Gastrocnemius medialis (tissue), 4 donors: ENCODE results near the gene BMPER.

Experiments used
- CTCF ChIP-seq, 5 experiments: fragments of 450-650 bp in 3 of 5; fragments of 200-600 bp in 2 of 5; sonication (generic) in 2 of 5; IDR thresholded peaks in 4 of 5; conservative IDR thresholded peaks in 1 of 5; 1 replicate in 4 of 5; 2 replicates in 1 of 5; pipeline ENCODE4 v1.5.1; 2016 to 2019; ENCODE audit warnings: antibody characterized with exemption in 5 of 5, mild to moderate bottlenecking in 3 of 5, moderate library complexity in 3 of 5
- POLR2A ChIP-seq, 2 donors: fragments of 450-650 bp; IDR thresholded peaks; one replicate each; pipeline ENCODE4 v1.6.1; 2017; ENCODE audit warnings: antibody characterized with exemption in 2 of 2, mild to moderate bottlenecking in 2 of 2, moderate library complexity in 2 of 2

- no peak for TF ChIP-seq CTCF (IDR thresholded peaks at IDR 0.05 in 4 of 5, conservative IDR thresholded peaks at IDR 0.05 in 1 of 5)
- no peak for TF ChIP-seq POLR2A (IDR thresholded peaks at IDR 0.05)
These were observed 1.4 kb downstream of the BMPER start for GRCh38 chr7:33906697-33907096.
